SU-DHL-6 (cell line): ENCODE measurements around the gene LAMA3.

ENCODE experiments used
- H2AFZ ChIP-seq: fragments of 200-600 bp; sonication (generic); 2 replicates; pipeline ENCODE4 v1.6.1; 2014; ENCODE audit warnings: low read depth, mild to moderate bottlenecking, moderate library complexity, mixed read lengths, antibody characterized with exemption, low read length; ENCODE audit not compliant: severe bottlenecking
- H3F3A ChIP-seq: fragments of 200-600 bp; shearing (Covaris generic); 2 replicates; pipeline ENCODE4 v1.6.0; 2016; ENCODE audit warnings: antibody characterized with exemption, mild to moderate bottlenecking; ENCODE audit not compliant: insufficient read depth
- H3K27ac ChIP-seq: fragments of 200-600 bp; sonication (generic); 2 replicates; pipeline ENCODE4 v1.5.1; 2016; ENCODE audit warnings: low read depth, mild to moderate bottlenecking, low read length, moderate library complexity, mixed read lengths
- H3K27me3 ChIP-seq: fragments of 200-600 bp; sonication (generic), shearing (Covaris generic); 2 replicates; pipeline ENCODE4 v1.6.0; 2014; ENCODE audit warnings: mild to moderate bottlenecking, low read length
- H3K36me3 ChIP-seq: fragments of 200-600 bp; sonication (generic); 2 replicates; pipeline ENCODE4 v1.6.1; 2014; ENCODE audit warnings: mild to moderate bottlenecking, low read length, mixed read lengths
- H3K4me2 ChIP-seq: fragments of 300-600, 200-600 bp; shearing (Covaris generic), sonication (generic); 2 replicates; pipeline ENCODE4 v1.6.0; 2014; ENCODE audit warnings: low read length, low read depth, mild to moderate bottlenecking; ENCODE audit not compliant: poor library complexity, severe bottlenecking
- H3K4me3 ChIP-seq: fragments of 200-600 bp; sonication (generic); 2 replicates; pipeline ENCODE4 v1.5.1; 2014; ENCODE audit warnings: antibody characterized with exemption, low read length, mild to moderate bottlenecking, mixed read lengths; ENCODE audit not compliant: insufficient read depth, poor library complexity, severe bottlenecking
- H3K79me2 ChIP-seq: fragments of 200-600 bp; sonication (generic); 2 replicates; pipeline ENCODE4 v1.6.1; 2014; ENCODE audit warnings: mild to moderate bottlenecking, low read length, moderate library complexity; ENCODE audit not compliant: insufficient read depth
- H3K9ac ChIP-seq: fragments of 200-600 bp; sonication (generic); 2 replicates; pipeline ENCODE4 v1.7.0; 2014; ENCODE audit warnings: mild to moderate bottlenecking, low read length
- H3K9me2 ChIP-seq: fragments of 200-600 bp; sonication (generic); replicated peaks from 2 replicates; pipeline ENCODE4 v1.6.1; 2014; ENCODE audit warnings: low read length; ENCODE audit not compliant: insufficient read depth
- H3K9me3 ChIP-seq: fragments of 200-600 bp; sonication (generic); 2 replicates; pipeline ENCODE4 v1.6.1; 2014; ENCODE audit warnings: low read length, mixed read lengths; ENCODE audit not compliant: insufficient read depth
- H4K20me1 ChIP-seq: fragments of 200-600 bp; sonication (generic); 2 replicates; pipeline ENCODE4 v1.6.1; 2014; ENCODE audit warnings: low read depth, mild to moderate bottlenecking, antibody characterized with exemption, low read length, moderate library complexity, mixed read lengths
- CTCF ChIP-seq: fragments of 200-600 bp; sonication (generic); IDR thresholded peaks from one replicate; pipeline ENCODE4 v1.5.1; 2017; ENCODE audit warnings: antibody characterized with exemption, mild to moderate bottlenecking, low read length, moderate library complexity; ENCODE audit not compliant: insufficient read depth, poor library complexity, severe bottlenecking
- EZH2phosphoT487 ChIP-seq: fragments of 200-600 bp; sonication (generic), shearing (Covaris generic); conservative IDR thresholded peaks from 2 replicates; pipeline ENCODE4 v1.6.1; 2018; ENCODE audit warnings: mild to moderate bottlenecking, antibody characterized with exemption, low read length, moderate library complexity, mixed read lengths

LAMA3 gene

GRCh38 chr18:23710068-23710527 lies 20.8 kb downstream of the LAMA3 start:
- TF ChIP-seq EZH2phosphoT487 (no peak), CTCF (no peak)
- H3K36me3 ChIP-seq, result no peaks in the 10 kb centered on the region
- H2AFZ ChIP-seq, result no peak overlapping the region
- H3K9ac ChIP-seq, result no peak overlapping the region
- H3K79me2 ChIP-seq, result no peaks in the 10 kb centered on the region
- H3K27ac ChIP-seq, result no peak overlapping the region
- H3K27me3 ChIP-seq, result no peaks in the 10 kb centered on the region
- H3K4me2 ChIP-seq, result no peak overlapping the region
- no peaks in the 10 kb centered on the region for H4K20me1 ChIP-seq
- H3K9me3 ChIP-seq, result no peaks in the 10 kb centered on the region
- no peaks in the 10 kb centered on the region for H3K9me2 ChIP-seq
- no peaks in the 10 kb centered on the region for H3F3A ChIP-seq
- H3K4me3 ChIP-seq, result no peak overlapping the region

GRCh38 chr18:23710946-23711345 lies 21.7 kb downstream of the LAMA3 start:
- Histone ChIP-seq H3F3A (no peaks in the 10 kb centered on the region), H3K9me3 (no peaks in the 10 kb centered on the region), H4K20me1 (no peaks in the 10 kb centered on the region), H3K79me2 (no peaks in the 10 kb centered on the region), H3K4me3 (no peak overlapping the region), H2AFZ (no peak overlapping the region), H3K4me2 (no peak overlapping the region), H3K36me3 (no peaks in the 10 kb centered on the region), H3K9me2 (no peaks in the 10 kb centered on the region), H3K27ac (no peak overlapping the region), H3K9ac (no peak overlapping the region), H3K27me3 (no peaks in the 10 kb centered on the region)
- no peak for TF ChIP-seq CTCF
- no peak for TF ChIP-seq EZH2phosphoT487

- Histone ChIP-seq H3K4me2 (no peak overlapping the region), H3K9me2 (no peaks in the 10 kb centered on the region), H3K9me3 (no peaks in the 10 kb centered on the region), H3K36me3 (no peaks in the 10 kb centered on the region), H4K20me1 (no peaks in the 10 kb centered on the region), H3K27ac (no peak overlapping the region), H2AFZ (no peak overlapping the region), H3K79me2 (no peaks in the 10 kb centered on the region), H3K4me3 (no peak overlapping the region), H3K9ac (no peak overlapping the region), H3K27me3 (no peaks in the 10 kb centered on the region), H3F3A (no peaks in the 10 kb centered on the region)
- TF ChIP-seq CTCF, result no peak
- TF ChIP-seq EZH2phosphoT487, result no peak
Measured at GRCh38 chr18:23711426-23711825, 22.2 kb downstream of the LAMA3 start.
